ENCODE results near the gene OXA1L. TPM values are rescaled to one million over a fixed set of nuclear protein-coding genes. Genes with fewer than 3 reads are reported as not detected.

OXA1L gene
- total RNA-seq, 4 donors from 2014 or later, result 64.3 to 83.6 (median 74.1) TPM

DNA sequence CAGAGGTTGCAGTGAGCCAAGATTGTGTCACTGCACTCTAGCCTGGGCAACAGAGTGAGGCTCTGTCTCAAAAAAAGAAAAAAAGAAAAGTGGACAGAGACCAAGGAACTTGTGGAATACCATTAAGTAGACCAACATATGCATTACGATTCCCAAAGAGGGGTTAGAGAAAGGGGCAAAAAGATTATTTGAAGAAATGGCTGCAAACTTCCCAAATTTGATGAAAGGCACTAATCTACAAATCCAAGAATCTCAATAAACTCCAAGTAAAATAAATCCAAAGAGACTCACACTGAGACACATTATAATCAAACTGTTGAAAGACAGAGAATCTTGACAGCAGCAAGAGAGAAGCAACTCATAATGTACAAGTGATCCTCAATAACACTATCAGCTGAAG is 4.8 kb upstream of the OXA1L start:
- TF ChIP-seq POLR2A (IDR thresholded peaks at IDR 0.05), result no peak
- TF ChIP-seq, protein P1, sequence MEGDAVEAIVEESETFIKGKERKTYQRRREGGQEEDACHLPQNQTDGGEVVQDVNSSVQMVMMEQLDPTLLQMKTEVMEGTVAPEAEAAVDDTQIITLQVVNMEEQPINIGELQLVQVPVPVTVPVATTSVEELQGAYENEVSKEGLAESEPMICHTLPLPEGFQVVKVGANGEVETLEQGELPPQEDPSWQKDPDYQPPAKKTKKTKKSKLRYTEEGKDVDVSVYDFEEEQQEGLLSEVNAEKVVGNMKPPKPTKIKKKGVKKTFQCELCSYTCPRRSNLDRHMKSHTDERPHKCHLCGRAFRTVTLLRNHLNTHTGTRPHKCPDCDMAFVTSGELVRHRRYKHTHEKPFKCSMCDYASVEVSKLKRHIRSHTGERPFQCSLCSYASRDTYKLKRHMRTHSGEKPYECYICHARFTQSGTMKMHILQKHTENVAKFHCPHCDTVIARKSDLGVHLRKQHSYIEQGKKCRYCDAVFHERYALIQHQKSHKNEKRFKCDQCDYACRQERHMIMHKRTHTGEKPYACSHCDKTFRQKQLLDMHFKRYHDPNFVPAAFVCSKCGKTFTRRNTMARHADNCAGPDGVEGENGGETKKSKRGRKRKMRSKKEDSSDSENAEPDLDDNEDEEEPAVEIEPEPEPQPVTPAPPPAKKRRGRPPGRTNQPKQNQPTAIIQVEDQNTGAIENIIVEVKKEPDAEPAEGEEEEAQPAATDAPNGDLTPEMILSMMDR (IDR thresholded peaks at IDR 0.05), result no peak

DNA sequence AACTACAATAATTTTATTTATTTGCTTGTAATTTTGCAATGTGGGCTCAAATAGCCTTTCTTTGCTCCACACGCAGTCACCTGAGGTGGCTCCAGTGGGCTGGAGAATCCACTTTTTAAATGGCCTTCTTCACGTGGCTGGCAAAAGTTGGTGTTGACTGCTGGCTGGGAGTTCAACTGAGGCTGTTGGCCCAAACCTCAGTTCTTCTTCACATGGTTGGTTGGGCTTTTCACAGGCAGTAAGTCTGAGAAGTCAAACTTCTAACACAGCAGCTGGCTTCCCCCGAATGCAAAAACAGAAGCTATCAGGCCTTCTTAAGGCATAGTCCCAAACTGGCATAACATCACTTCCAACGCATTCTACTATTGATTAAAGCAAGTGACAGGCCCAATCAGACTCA is 2.1 kb upstream of the OXA1L start:
- WGBS, 2 donors, result 60 to 77% methylated on average over 4 of the region's 4 CpGs
- intact Hi-C loops (cut with DNase I; ENCODE audit: low total_unique reads), result no loop called here
- no peak overlapping the region for H3K4me3 ChIP-seq (ENCODE audit: low read depth, poor library complexity, severe bottlenecking)
- DNase-seq (ENCODE audit: low spot score in 2 of 2), result no peak
- TF ChIP-seq, protein P1 (IDR thresholded peaks at IDR 0.05), result no peak

More for the DNA sequence above, 4.8 kb upstream of the OXA1L start:
- 79 to 100% methylated on average over 1 of the region's 1 CpG for WGBS, 2 donors
- DNase-seq (ENCODE audit: low spot score in 2 of 2), result no peak
- intact Hi-C loops (cut with DNase I; ENCODE audit: low total_unique reads), result no loop called here
- no peak overlapping the region for H3K4me3 ChIP-seq (ENCODE audit: low read depth, poor library complexity, severe bottlenecking)

DNA sequence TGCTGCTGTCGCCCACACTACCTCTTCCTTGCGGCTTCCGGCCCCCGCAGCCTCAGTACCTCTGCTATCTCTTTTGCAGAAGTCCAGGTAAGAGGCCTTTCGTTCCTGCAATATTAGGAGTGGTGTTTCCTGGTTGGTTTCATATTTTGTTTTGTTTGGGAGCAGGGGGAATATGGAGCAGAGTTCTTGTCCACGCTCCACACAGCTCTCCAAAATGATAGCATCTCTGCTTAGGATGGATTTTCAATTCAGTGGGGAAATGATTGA is 768 bp downstream of the OXA1L start:
- no peak for TF ChIP-seq POLR2A (IDR thresholded peaks at IDR 0.05)
- TF ChIP-seq, protein P1 (IDR thresholded peaks at IDR 0.05), result no peak
- WGBS, 2 donors, result 3 to 4% methylated on average over 6 of the region's 6 CpGs
- H3K4me3 ChIP-seq (ENCODE audit: low read depth, poor library complexity, severe bottlenecking), result peak overlapping the region; percentile 78
- intact Hi-C loops (cut with DNase I; ENCODE audit: low total_unique reads), result no loop called here
- DNase-seq (ENCODE audit: low spot score in 2 of 2), result no peak

DNA sequence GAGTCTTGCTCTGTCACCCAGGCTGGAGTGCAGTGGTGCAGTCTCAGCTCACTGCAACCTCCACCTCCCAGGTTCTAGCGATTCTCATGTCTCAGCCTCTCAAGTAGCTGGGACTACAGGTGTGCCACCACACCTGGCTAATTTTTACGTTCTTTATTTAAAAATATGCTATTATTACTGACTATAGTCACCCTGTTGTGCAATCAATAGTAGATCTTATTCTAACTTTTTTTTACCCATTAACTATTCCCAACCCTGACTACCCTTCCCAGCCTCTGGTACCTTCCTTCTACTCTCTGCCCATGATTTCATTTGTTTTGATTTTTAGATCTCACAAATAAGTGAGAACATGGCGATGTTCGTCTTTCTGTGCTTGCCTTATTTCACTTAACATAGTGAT is 2.5 kb downstream of the OXA1L start:
- 87 to 94% methylated on average over 4 of the region's 4 CpGs for WGBS, 2 donors
- TF ChIP-seq, protein P1 (IDR thresholded peaks at IDR 0.05), result no peak
- TF ChIP-seq POLR2A (IDR thresholded peaks at IDR 0.05), result no peak
- H3K4me3 ChIP-seq (ENCODE audit: low read depth, poor library complexity, severe bottlenecking), result no peak overlapping the region
- DNase-seq (ENCODE audit: low spot score in 2 of 2), result no peak
- intact Hi-C loops (cut with DNase I; ENCODE audit: low total_unique reads), result no loop called here

DNA sequence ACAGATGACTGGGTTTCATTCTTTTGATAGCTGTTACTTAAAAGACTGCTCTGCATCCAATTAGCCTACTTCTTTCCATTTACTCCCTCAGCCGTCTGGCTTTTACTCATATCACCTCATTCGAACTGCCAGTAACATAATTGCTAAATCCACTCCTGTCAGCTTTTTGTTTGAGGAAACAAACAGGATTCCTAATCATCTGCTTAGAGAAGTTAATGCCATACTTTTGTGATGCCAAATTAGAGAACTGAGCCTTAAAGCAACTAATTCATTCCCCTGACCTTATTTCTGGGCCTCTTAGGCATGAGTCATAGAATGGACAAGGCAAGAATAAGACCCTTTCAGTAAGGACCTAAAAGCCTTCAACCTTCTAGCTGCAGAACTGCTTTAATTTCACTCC is 2.9 kb downstream of the OXA1L start:
- no peak for DNase-seq (ENCODE audit: low spot score in 2 of 2)
- 84 to 88% methylated on average over 2 of the region's 2 CpGs for WGBS, 2 donors
- TF ChIP-seq POLR2A (IDR thresholded peaks at IDR 0.05), result no peak
- H3K4me3 ChIP-seq (ENCODE audit: low read depth, poor library complexity, severe bottlenecking), result no peak overlapping the region
- intact Hi-C loops (cut with DNase I; ENCODE audit: low total_unique reads), result no loop called here

DNA sequence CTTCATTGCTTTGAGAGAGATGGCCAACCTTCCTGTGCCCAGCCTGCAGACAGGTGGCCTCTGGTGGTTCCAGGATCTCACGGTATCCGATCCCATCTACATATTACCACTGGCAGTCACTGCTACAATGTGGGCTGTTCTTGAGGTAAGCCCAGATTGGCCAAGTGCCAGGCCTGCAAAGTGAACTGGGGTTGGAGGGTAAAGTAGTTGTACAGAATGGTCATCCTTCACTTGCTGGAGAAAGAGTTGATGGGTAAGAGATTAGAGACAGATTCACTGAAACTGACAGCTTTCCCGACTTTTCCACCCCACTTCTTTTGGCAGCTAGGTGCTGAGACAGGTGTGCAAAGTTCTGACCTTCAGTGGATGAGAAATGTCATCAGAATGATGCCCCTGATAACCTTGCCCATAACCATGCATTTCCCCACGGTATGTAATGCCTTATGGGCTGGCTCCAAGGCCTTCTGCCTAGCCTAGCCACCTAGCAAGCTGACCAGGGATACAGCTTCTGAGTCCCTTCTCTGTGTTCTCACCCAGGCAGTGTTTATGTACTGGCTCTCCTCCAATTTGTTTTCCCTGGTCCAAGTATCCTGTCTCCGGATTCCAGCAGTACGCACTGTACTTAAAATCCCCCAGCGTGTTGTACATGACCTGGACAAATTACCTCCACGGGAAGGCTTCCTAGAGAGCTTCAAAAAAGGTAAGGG is 4.1 kb downstream of the OXA1L start:
- intact Hi-C loops (cut with DNase I; ENCODE audit: low total_unique reads), result no loop called here
- 94 to 96% methylated on average over 8 of the region's 8 CpGs for WGBS, 2 donors
- TF ChIP-seq, protein P1 (IDR thresholded peaks at IDR 0.05), result no peak

More for the DNA sequence above, 4.1 kb downstream of the OXA1L start:
- H3K4me3 ChIP-seq (ENCODE audit: low read depth, poor library complexity, severe bottlenecking), result no peak overlapping the region
- DNase-seq (ENCODE audit: low spot score in 2 of 2), result peak in 1 of 2 donors; percentile 57
